Stomach (tissue), 4 donors: ENCODE results near the gene DAPK2.

ENCODE experiments used
- POLR2A ChIP-seq, 4 donors: fragments of 450-650 bp; IDR thresholded peaks; one replicate each; pipeline ENCODE4 v1.6.1; 2016; ENCODE audit warnings: antibody characterized with exemption in 4 of 4, control low read depth in 2 of 4, mild to moderate bottlenecking in 1 of 4, moderate library complexity in 1 of 4
- TF ChIP-seq, protein P1 (sequence below), 7 experiments: fragments of 450-650 bp in 4 of 7; fragments of 200-600 bp in 3 of 7; sonication (generic) in 3 of 7; IDR thresholded peaks; one replicate each; pipeline ENCODE4 v1.5.1; 2016 to 2019; ENCODE audit warnings: antibody characterized with exemption in 7 of 7, control low read depth in 2 of 7, mild to moderate bottlenecking in 1 of 7

DNA sequence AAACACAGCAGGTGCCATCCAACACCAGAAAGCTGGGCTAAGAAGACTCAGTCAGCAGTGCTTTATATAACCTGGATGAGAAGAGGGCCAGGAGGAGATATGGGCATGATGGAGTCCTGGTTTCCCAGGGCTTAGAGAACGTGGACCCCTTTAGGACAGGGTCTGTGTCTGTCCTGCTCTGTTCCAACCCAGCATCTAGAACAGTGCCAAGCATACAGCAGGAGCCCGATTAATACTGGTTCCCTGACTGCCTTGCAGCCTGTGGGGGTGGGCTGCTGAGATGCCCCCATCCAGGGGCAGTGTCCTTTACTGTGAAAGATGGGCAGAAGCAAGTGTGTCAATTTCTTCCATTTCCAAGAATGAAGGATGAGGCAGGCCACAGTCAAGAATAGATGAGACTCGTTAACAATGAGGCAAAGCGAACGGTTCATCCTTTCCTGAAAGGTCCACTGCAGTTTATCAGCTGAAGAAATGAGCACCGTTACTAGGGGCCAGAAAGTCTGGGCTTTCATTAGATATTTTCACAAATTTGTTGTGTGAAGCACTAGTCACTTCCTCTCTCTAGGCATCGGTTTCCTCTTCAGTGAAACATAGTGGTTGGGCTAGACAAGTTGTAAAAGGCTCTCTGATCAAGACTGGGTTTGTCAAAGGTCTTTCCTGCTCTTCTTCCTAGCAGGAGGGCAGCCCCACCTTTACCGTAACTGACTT lies 140.6 kb downstream of the DAPK2 start:
- TF ChIP-seq, protein P1, sequence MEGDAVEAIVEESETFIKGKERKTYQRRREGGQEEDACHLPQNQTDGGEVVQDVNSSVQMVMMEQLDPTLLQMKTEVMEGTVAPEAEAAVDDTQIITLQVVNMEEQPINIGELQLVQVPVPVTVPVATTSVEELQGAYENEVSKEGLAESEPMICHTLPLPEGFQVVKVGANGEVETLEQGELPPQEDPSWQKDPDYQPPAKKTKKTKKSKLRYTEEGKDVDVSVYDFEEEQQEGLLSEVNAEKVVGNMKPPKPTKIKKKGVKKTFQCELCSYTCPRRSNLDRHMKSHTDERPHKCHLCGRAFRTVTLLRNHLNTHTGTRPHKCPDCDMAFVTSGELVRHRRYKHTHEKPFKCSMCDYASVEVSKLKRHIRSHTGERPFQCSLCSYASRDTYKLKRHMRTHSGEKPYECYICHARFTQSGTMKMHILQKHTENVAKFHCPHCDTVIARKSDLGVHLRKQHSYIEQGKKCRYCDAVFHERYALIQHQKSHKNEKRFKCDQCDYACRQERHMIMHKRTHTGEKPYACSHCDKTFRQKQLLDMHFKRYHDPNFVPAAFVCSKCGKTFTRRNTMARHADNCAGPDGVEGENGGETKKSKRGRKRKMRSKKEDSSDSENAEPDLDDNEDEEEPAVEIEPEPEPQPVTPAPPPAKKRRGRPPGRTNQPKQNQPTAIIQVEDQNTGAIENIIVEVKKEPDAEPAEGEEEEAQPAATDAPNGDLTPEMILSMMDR (IDR thresholded peaks at IDR 0.05), result no peak
- no peak for TF ChIP-seq POLR2A (IDR thresholded peaks at IDR 0.05)
